HCEC 1CT (cell line): Measurements from ENCODE around the gene KRT17.
"Not testable (repeated sequence)": the region's sequence is repeated elsewhere in the genome, so short reads cannot be mapped to it uniquely, and the experiment has no call there.

ENCODE experiments used
- DNase-seq: peaks from one replicate; pipeline ENCODE4 v3.0.0-alpha.2; 2017

The KRT17 gene

GRCh38 chr17:41589301-41589700 is 35.1 kb downstream of the KRT17 start:
- DNase-seq, result no peak

- no peak for DNase-seq
These were observed 36.1 kb downstream of the KRT17 start for GRCh38 chr17:41588126-41588810.

- no peak for DNase-seq
These were observed 37.4 kb downstream of the KRT17 start, which contains the start of gene KRT14 for GRCh38 chr17:41586863-41587495. Gene KRT14 (minus strand): TSS chr17:41586895. CDS start chr17:41586834, 61 bp downstream.

GRCh38 chr17:41585301-41586056 is 38.9 kb downstream of the KRT17 start:
- DNase-seq, result no peak

GRCh38 chr17:41584331-41584927 is 39.9 kb downstream of the KRT17 start:
- not testable (repeated sequence) for DNase-seq

- DNase-seq, result no peak
These were observed 40.9 kb downstream of the KRT17 start for GRCh38 chr17:41583137-41584127.

GRCh38 chr17:41582061-41582968 is 42.1 kb downstream of the KRT17 start:
- not testable (repeated sequence) for DNase-seq

GRCh38 chr17:41581366-41582060 is 42.9 kb downstream of the KRT17 start:
- DNase-seq, result no peak

GRCh38 chr17:41580687-41581365 is 43.5 kb downstream of the KRT17 start:
- no peak for DNase-seq

GRCh38 chr17:41580244-41580575 is 44.2 kb downstream of the KRT17 start:
- no peak for DNase-seq

GRCh38 chr17:41579484-41580243 is 44.7 kb downstream of the KRT17 start:
- peak; percentile 21 for DNase-seq

- no peak for DNase-seq
These were observed 45.4 kb downstream of the KRT17 start for GRCh38 chr17:41578971-41579370.

- DNase-seq, result no peak
These were observed 45.8 kb downstream of the KRT17 start for GRCh38 chr17:41578538-41578937.

- DNase-seq, result not testable (repeated sequence)
These were observed 47.6 kb downstream of the KRT17 start for GRCh38 chr17:41576740-41577139.

- no peak for DNase-seq
These were observed 49.0 kb downstream of the KRT17 start for GRCh38 chr17:41575336-41575735.

- DNase-seq, result no peak
These were observed 52.6 kb downstream of the KRT17 start, which contains the start of gene KRT9 for GRCh38 chr17:41571561-41572434. Gene KRT9 (minus strand): TSS chr17:41572059. CDS start chr17:41571992, 67 bp downstream.
